Measurements from ENCODE around the gene PEX14.

GRCh38 chr1:10431070-10431730 is 43.5 kb upstream of the PEX14 start:
- TF ChIP-seq CHD1 (IDR thresholded peaks at IDR 0.05; ENCODE audit: low read length) (no peak), MTA3 (IDR thresholded peaks at IDR 0.05; ENCODE audit: borderline replicate concordance) (no peak), JUND (IDR thresholded peaks at IDR 0.05; ENCODE audit: borderline replicate concordance, low read depth, low read length) (no peak), JUND (tag; IDR thresholded peaks at IDR 0.05; ENCODE audit: borderline replicate concordance, low read depth, low read length) (no peak), HBP1 (CRISPR knock-in tag; IDR thresholded peaks at IDR 0.05) (no peak), CEBPB (tag; IDR thresholded peaks at IDR 0.05) (no peak), POLR2A (conservative IDR thresholded peaks at IDR 0.05) (no peak), CTCF (IDR thresholded peaks at IDR 0.05 in 2 of 3, conservative IDR thresholded peaks at IDR 0.05 in 1 of 3; ENCODE audit: insufficient read depth in 2 of 3, low read depth in 1 of 3, low read length in 3 of 3) (no peak), BACH1 (tag; IDR thresholded peaks at IDR 0.05) (no peak), RERE (CRISPR knock-in tag; IDR thresholded peaks at IDR 0.05; ENCODE audit: borderline replicate concordance) (no peak), ZFP36 (IDR thresholded peaks at IDR 0.05; ENCODE audit: low read depth, low read length, partially characterized antibody) (no peak), EZH2 (IDR thresholded peaks at IDR 0.05; ENCODE audit: borderline replicate concordance, low read depth, low read length) (no peak), ELF4 (CRISPR knock-in tag; IDR thresholded peaks at IDR 0.05) (no peak), TCF7 (IDR thresholded peaks at IDR 0.05; ENCODE audit: borderline replicate concordance) (no peak)
